Body of pancreas (tissue), 4 donors: ENCODE results near the gene COMMD10.

ENCODE experiments used
- POLR2A ChIP-seq, 3 donors: fragments of 450-650 bp; IDR thresholded peaks; one replicate each; pipeline ENCODE4 v1.6.1; 2016; ENCODE audit warnings: antibody characterized with exemption in 3 of 3, mild to moderate bottlenecking in 2 of 3
- TF ChIP-seq, protein P1 (sequence below), 7 experiments: fragments of 450-650 bp in 4 of 7; fragments of 200-600 bp in 3 of 7; sonication (generic) in 3 of 7; IDR thresholded peaks; one replicate each; pipeline ENCODE4 v1.5.1; 2016 to 2019; ENCODE audit warnings: antibody characterized with exemption in 7 of 7

DNA sequence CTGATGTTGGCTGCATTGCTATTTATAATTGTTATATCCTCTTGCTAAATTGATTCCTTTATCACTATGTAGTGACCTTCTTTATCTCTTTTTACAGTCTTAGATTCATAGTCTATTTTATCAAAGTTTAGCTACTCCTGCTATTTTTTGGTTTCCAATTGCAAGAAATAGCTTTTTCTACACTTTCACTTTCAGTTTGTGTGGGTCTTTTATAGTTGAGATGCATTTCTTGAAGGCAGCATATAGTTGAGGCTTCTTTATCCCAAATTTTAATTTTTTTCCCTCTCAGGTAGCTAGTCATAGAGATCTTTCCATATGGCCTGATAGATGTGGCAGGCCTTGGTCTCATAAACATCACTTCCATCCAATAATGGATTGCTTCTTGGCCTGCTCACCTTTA, 228.5 kb downstream of the COMMD10 start:
- TF ChIP-seq, protein P1, sequence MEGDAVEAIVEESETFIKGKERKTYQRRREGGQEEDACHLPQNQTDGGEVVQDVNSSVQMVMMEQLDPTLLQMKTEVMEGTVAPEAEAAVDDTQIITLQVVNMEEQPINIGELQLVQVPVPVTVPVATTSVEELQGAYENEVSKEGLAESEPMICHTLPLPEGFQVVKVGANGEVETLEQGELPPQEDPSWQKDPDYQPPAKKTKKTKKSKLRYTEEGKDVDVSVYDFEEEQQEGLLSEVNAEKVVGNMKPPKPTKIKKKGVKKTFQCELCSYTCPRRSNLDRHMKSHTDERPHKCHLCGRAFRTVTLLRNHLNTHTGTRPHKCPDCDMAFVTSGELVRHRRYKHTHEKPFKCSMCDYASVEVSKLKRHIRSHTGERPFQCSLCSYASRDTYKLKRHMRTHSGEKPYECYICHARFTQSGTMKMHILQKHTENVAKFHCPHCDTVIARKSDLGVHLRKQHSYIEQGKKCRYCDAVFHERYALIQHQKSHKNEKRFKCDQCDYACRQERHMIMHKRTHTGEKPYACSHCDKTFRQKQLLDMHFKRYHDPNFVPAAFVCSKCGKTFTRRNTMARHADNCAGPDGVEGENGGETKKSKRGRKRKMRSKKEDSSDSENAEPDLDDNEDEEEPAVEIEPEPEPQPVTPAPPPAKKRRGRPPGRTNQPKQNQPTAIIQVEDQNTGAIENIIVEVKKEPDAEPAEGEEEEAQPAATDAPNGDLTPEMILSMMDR (IDR thresholded peaks at IDR 0.05), result no peak
- TF ChIP-seq POLR2A (IDR thresholded peaks at IDR 0.05), result no peak
